BE2C (cell line): ENCODE results near the gene WNT7B.

Experiments used
- DNase-seq: peaks from one replicate; pipeline ENCODE4 v3.0.0-alpha.2; 2020
- H3K27me3 ChIP-seq: fragments of 250-450 bp; sonication (Bioruptor Pico); 2 replicates; pipeline ENCODE4 v1.5.1; 2020; ENCODE audit warnings: mild to moderate bottlenecking
- H3K36me3 ChIP-seq: fragments of 250-450 bp; sonication (Bioruptor Pico); 2 replicates; pipeline ENCODE4 v1.5.1; 2020; ENCODE audit warnings: mild to moderate bottlenecking
- H3K4me1 ChIP-seq: fragments of 250-450 bp; sonication (Bioruptor Pico); 2 replicates; pipeline ENCODE4 v1.5.1; 2020
- H3K4me3 ChIP-seq: 2 replicates; pipeline ENCODE4 v1.5.1; 2011; ENCODE audit warnings: low read depth, low read length
- H3K9me3 ChIP-seq: fragments of 250-450 bp; sonication (Bioruptor Pico); 2 replicates; pipeline ENCODE4 v1.5.1; 2020
- TF ChIP-seq, protein P1 (sequence below): IDR thresholded peaks from 2 replicates; pipeline ENCODE4 v1.5.1; 2012; ENCODE audit warnings: mild to moderate bottlenecking, low read depth, low read length

Gene WNT7B

DNA sequence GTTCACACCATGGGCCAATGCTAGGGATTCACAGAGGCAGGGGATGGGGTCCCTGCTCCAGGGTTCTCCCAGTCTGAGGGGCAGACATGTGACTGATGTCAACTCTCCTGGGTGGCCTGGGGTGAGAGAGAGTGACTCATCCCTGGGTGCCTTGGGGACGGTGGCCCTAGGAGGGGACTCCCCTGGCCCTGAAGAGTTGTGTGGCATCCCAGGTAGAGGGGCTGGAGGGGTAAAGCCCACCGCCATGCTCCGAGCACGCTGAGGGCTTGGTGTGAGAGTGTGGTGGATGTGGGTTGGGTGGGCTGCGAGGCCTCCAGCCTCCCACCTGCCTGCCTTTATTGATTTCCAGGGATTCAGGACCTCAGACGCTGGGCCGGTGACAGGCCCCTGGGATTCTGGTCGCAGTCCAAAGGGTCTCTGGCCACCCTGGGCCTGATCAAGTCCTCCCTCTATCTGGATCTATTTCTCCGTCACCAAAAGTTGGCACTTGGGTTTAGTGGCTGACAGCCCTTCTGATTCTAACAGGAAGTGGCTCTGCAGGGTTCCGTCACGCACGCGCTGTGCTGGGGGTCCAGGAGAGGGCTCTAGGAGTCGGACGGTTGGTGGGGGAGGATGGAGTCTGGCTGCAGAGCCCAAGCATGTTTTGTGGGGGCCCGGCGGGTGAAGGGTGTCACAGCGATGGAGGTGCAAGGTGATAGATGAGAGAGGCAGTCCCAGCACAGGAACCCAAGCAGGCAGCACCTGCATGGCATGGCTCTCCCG lies 27.3 kb upstream of the WNT7B start:
- TF ChIP-seq, protein P1, sequence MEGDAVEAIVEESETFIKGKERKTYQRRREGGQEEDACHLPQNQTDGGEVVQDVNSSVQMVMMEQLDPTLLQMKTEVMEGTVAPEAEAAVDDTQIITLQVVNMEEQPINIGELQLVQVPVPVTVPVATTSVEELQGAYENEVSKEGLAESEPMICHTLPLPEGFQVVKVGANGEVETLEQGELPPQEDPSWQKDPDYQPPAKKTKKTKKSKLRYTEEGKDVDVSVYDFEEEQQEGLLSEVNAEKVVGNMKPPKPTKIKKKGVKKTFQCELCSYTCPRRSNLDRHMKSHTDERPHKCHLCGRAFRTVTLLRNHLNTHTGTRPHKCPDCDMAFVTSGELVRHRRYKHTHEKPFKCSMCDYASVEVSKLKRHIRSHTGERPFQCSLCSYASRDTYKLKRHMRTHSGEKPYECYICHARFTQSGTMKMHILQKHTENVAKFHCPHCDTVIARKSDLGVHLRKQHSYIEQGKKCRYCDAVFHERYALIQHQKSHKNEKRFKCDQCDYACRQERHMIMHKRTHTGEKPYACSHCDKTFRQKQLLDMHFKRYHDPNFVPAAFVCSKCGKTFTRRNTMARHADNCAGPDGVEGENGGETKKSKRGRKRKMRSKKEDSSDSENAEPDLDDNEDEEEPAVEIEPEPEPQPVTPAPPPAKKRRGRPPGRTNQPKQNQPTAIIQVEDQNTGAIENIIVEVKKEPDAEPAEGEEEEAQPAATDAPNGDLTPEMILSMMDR, result no peak
- H3K9me3 ChIP-seq, result no peaks in the 10 kb centered on the region
- peaks cover 37% of the 10 kb centered on the region for H3K4me1 ChIP-seq
- DNase-seq, result no peak
- H3K4me3 ChIP-seq, result no peak overlapping the region
- no peaks in the 10 kb centered on the region for H3K36me3 ChIP-seq
- no peaks in the 10 kb centered on the region for H3K27me3 ChIP-seq

DNA sequence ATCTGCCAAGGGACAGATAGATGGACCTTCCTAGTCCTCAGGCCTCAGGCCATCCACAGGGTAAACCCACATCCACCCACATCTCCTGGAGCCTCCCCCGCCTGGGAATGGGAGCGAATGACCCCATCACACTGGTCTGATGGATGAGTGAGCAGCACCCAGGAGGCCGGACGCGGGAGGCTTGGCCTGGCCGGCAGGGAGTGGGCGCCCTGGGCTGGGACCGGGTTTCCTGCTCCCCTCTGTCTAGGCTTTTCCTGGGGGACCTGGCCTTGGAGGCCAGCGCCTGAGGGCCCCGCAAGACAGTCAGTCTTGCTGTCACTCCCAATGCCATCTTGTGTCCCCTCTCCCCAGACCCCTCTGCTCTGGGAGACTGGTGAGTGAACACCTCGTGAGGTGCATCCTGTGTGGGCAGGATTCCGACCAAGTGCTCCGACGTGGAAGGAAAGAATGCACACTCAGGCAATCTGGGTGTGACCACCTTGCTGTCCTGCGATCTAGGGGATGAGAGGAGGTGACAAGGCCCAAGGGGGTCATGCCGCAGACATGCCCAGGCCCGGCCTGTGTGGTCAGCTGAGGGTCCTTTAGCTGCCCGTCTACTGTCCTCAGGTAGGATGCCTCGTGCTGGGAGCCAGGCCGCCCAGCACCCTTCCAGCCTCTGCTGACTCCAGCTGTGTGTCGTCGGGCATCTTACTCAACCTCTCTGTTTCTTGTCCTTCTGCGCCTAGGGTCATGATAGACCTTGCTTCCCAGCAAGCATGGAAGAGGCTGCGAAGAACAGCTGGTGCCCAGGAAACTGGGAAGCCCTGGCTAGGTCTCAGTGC lies 26.5 kb upstream of the WNT7B start:
- Histone ChIP-seq H3K27me3 (no peaks in the 10 kb centered on the region), H3K4me1 (peaks cover 44% of the 10 kb centered on the region), H3K4me3 (no peak overlapping the region)

DNA sequence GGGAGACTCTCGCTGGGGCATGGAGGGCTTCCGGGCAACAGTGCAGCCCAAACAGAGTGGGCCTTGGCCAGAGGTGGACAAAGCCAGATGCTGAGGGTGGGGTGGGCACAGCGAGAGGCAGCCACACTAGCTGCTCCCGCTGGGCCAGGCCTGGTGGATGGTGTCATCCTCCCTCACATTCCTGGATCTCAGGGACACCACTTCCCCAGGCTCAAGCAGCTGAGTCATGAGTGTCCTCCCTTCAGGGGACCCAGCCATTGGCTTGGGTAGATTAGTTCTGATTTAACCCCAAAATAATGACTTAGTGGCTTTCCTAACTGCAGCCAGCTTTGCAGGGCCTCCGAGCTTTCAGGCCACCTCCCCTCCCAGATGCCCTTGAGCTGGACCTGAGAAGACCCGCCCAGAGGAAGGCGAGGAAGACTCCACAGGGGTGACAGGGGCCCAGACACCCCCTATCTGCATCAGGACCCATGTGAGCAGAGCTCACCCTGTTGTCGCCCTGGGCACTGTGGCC lies 25.9 kb upstream of the WNT7B start:
- Histone ChIP-seq H3K4me3 (no peak overlapping the region), H3K9me3 (no peaks in the 10 kb centered on the region), H3K4me1 (peaks cover 46% of the 10 kb centered on the region), H3K27me3 (no peaks in the 10 kb centered on the region), H3K36me3 (no peaks in the 10 kb centered on the region)
- TF ChIP-seq, protein P1, result no peak
- no peak for DNase-seq

More for the DNA sequence above, 26.5 kb upstream of the WNT7B start:
- H3K36me3 ChIP-seq, result no peaks in the 10 kb centered on the region
- no peaks in the 10 kb centered on the region for H3K9me3 ChIP-seq
- TF ChIP-seq, protein P1, result no peak
- DNase-seq, result no peak

DNA sequence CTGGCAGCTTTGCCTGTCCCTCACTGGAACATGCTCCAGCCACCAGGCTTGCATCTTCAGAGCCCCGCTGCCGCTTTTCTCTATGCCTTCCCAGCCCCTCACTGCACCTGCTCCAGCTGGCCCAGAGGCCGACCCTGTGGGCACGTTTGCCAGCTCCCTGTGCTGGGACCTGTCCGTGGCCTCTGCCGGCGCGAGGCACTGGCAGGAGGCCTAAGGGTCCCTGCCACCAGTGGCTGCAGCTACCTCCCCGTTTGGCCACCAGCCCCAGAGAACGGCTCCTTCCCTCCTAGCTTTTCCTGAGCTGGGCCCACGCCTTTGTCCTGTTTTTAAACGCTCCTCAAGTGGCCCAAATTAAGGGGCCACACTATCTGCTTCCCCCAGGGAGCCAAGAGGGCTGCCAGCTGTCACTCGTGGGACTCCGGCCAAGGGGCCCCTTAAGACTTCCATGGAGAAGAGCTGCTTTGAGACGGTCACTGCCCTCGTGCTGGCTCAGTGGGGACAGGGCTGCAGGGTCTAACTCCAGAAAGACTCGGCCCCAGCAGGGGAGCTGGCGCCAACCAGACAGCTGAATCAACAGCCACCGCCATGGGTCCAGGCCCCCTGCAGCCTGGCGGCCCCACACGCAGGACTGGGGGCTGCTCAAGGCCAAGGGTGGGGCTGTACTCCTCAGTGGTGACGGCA lies 24.6 kb upstream of the WNT7B start:
- Histone ChIP-seq H3K4me3 (no peak overlapping the region), H3K9me3 (no peaks in the 10 kb centered on the region), H3K27me3 (no peaks in the 10 kb centered on the region), H3K36me3 (no peaks in the 10 kb centered on the region), H3K4me1 (peaks cover 42% of the 10 kb centered on the region)
- peak; percentile 45 for DNase-seq
- TF ChIP-seq, protein P1, result no peak

GRCh38 chr22:46001046-46001425 lies 24.1 kb upstream of the WNT7B start:
- H3K27me3 ChIP-seq, result no peaks in the 10 kb centered on the region
- H3K36me3 ChIP-seq, result no peaks in the 10 kb centered on the region
- TF ChIP-seq, protein P1, result no peak
- H3K9me3 ChIP-seq, result no peaks in the 10 kb centered on the region
- H3K4me3 ChIP-seq, result no peak overlapping the region
- DNase-seq, result peak; percentile 11
- H3K4me1 ChIP-seq, result peaks cover 44% of the 10 kb centered on the region
